Cardiac fibroblast (primary cell): Measurements from ENCODE around the gene OLFML2B.

Source experiments
- DNase-seq, 2 donors: peaks; one replicate each; pipeline versions ENCODE4 v3.0.0 to v3.0.0-alpha.2; 2010; ENCODE audit warnings: low read depth in 2 of 2
- H3K4me3 ChIP-seq, 2 donors: replicated peaks in 1 of 2; 1 replicate in 1 of 2; 2 replicates in 1 of 2; pipeline ENCODE4 v1.5.1; 2011; ENCODE audit warnings: low read depth in 2 of 2, low read length in 2 of 2, mild to moderate bottlenecking in 2 of 2, moderate library complexity in 1 of 2
- CTCF ChIP-seq: IDR thresholded peaks from one replicate; pipeline ENCODE4 v1.5.1; 2011; ENCODE audit warnings: low read depth, mild to moderate bottlenecking, low read length, inconsistent platforms

Gene OLFML2B

GRCh38 chr1:162038624-162039023, 15.0 kb upstream of the OLFML2B start:
- H3K4me3 ChIP-seq = no peak overlapping the region
- no peak for TF ChIP-seq CTCF
- no peak for DNase-seq

- H3K4me3 ChIP-seq = no peak overlapping the region
- no peak for DNase-seq
- TF ChIP-seq CTCF = no peak
These were observed 12.5 kb upstream of the OLFML2B start for GRCh38 chr1:162036163-162036562.

- peak in 1 of 2 donors; percentile 31 for DNase-seq
- no peak for TF ChIP-seq CTCF
- H3K4me3 ChIP-seq = no peak overlapping the region
These were observed 11.6 kb upstream of the OLFML2B start for GRCh38 chr1:162035241-162035640.

- no peak for DNase-seq
- H3K4me3 ChIP-seq = no peak overlapping the region
- no peak for TF ChIP-seq CTCF
These were observed 9.8 kb upstream of the OLFML2B start for GRCh38 chr1:162033428-162033827.

GRCh38 chr1:162030759-162031280, 7.2 kb upstream of the OLFML2B start:
- DNase-seq = no peak
- no peak overlapping the region for H3K4me3 ChIP-seq
- TF ChIP-seq CTCF = no peak

GRCh38 chr1:162029157-162029556, 5.5 kb upstream of the OLFML2B start:
- no peak for TF ChIP-seq CTCF
- DNase-seq = no peak

GRCh38 chr1:162028726-162029125, 5.1 kb upstream of the OLFML2B start:
- DNase-seq = no peak
- H3K4me3 ChIP-seq = no peak overlapping the region
- no peak for TF ChIP-seq CTCF

More at GRCh38 chr1:162029157-162029556, 5.5 kb upstream of the OLFML2B start:
- no peak overlapping the region for H3K4me3 ChIP-seq
